Glutamatergic neuron (in vitro differentiated cells): ENCODE results near the gene LIN9. TPM values are rescaled to one million over a fixed set of nuclear protein-coding genes. Genes with fewer than 3 reads are reported as not detected.

Source experiments
- DNase-seq: peaks from one replicate; pipeline ENCODE4 v3.0.0; 2022
- H3K27ac Mint-ChIP-seq: one replicate; pipeline ENCODE4 v1.8.0; 2020; ENCODE audit warnings: mild to moderate bottlenecking, mixed read lengths, inconsistent platforms; ENCODE audit not compliant: unreplicated experiment
- H3K27me3 Mint-ChIP-seq: one replicate; pipeline ENCODE4 v1.8.0; 2020; ENCODE audit warnings: mild to moderate bottlenecking, moderate library complexity, mixed read lengths, inconsistent platforms; ENCODE audit not compliant: unreplicated experiment
- H3K36me3 Mint-ChIP-seq: one replicate; pipeline ENCODE4 v1.8.0; 2020; ENCODE audit warnings: mild to moderate bottlenecking, mixed read lengths, inconsistent platforms; ENCODE audit not compliant: unreplicated experiment
- H3K4me1 Mint-ChIP-seq: one replicate; pipeline ENCODE4 v1.8.0; 2020; ENCODE audit warnings: mild to moderate bottlenecking, low read depth, mixed read lengths, inconsistent platforms; ENCODE audit not compliant: unreplicated experiment
- H3K4me3 Mint-ChIP-seq: one replicate; pipeline ENCODE4 v1.8.0; 2020; ENCODE audit warnings: mild to moderate bottlenecking, mixed read lengths, inconsistent platforms; ENCODE audit not compliant: unreplicated experiment
- H3K9me3 Mint-ChIP-seq: one replicate; pipeline ENCODE4 v1.8.0; 2020; ENCODE audit warnings: mild to moderate bottlenecking, moderate library complexity, mixed read lengths, inconsistent platforms; ENCODE audit not compliant: unreplicated experiment
- CTCF ChIP-seq: fragments of 200-600 bp; sonication (generic); IDR thresholded peaks from one replicate; pipeline ENCODE4 v1.5.0; 2021; ENCODE audit not compliant: partially characterized antibody, unreplicated experiment
- total RNA-seq: library from RNA; stranded (reverse); fragmentation: NEBNext Ultra II Directional; extraction: Animal tissue kit (Norgen Biotek cat#: 25700); gene quantifications from one replicate; pipeline ENCODE4 v1.2.1, GENCODE V29; 2021; ENCODE audit not compliant: unreplicated experiment

Gene LIN9
- total RNA-seq, 1 donor from 2014 or later = 7.1 TPM

GRCh38 chr1:226201029-226201593 is 107.9 kb downstream of the LIN9 start:
- TF ChIP-seq CTCF = no peak
- H3K4me3 Mint-ChIP-seq = no peak overlapping the region
- peaks cover 2% of the 10 kb centered on the region for H3K9me3 Mint-ChIP-seq
- H3K27me3 Mint-ChIP-seq = no peaks in the 10 kb centered on the region
- no peak overlapping the region for H3K27ac Mint-ChIP-seq
- no peaks in the 10 kb centered on the region for H3K36me3 Mint-ChIP-seq
- DNase-seq = no peak
- H3K4me1 Mint-ChIP-seq = peaks cover 7% of the 10 kb centered on the region

GRCh38 chr1:226199971-226200370 is 109.0 kb downstream of the LIN9 start:
- peaks cover 12% of the 10 kb centered on the region for H3K4me1 Mint-ChIP-seq
- peaks cover 1% of the 10 kb centered on the region for H3K27me3 Mint-ChIP-seq
- peaks cover 3% of the 10 kb centered on the region for H3K9me3 Mint-ChIP-seq
- TF ChIP-seq CTCF = no peak
- H3K4me3 Mint-ChIP-seq = no peak overlapping the region
- no peaks in the 10 kb centered on the region for H3K36me3 Mint-ChIP-seq
- DNase-seq = no peak
- H3K27ac Mint-ChIP-seq = no peak overlapping the region

- peak overlapping the region; percentile 2 for H3K4me3 Mint-ChIP-seq
- peaks cover 2% of the 10 kb centered on the region for H3K27me3 Mint-ChIP-seq
- H3K4me1 Mint-ChIP-seq = peaks cover 7% of the 10 kb centered on the region
- peak overlapping the region; percentile 25 for H3K27ac Mint-ChIP-seq
- no peaks in the 10 kb centered on the region for H3K36me3 Mint-ChIP-seq
- DNase-seq = no peak
- peaks cover 3% of the 10 kb centered on the region for H3K9me3 Mint-ChIP-seq
- no peak for TF ChIP-seq CTCF
Observed at GRCh38 chr1:226195144-226195543, 113.8 kb downstream of the LIN9 start.

GRCh38 chr1:226187380-226187779 is 121.6 kb downstream of the LIN9 start:
- no peak for DNase-seq
- Mint-ChIP-seq H3K4me3 (peak overlapping the region; percentile 86), H3K27me3 (no peaks in the 10 kb centered on the region), H3K27ac (peak overlapping the region; percentile 36), H3K9me3 (peaks cover 2% of the 10 kb centered on the region), H3K36me3 (no peaks in the 10 kb centered on the region), H3K4me1 (peaks cover 21% of the 10 kb centered on the region)
- TF ChIP-seq CTCF = no peak

- TF ChIP-seq CTCF = no peak
Observed at GRCh38 chr1:226187019-226187322, 122.0 kb downstream of the LIN9 start.

More at GRCh38 chr1:226187019-226187322, 122.0 kb downstream of the LIN9 start:
- Mint-ChIP-seq H3K9me3 (peaks cover 2% of the 10 kb centered on the region), H3K27ac (peak overlapping the region; percentile 36), H3K4me3 (peak overlapping the region; percentile 86), H3K4me1 (peaks cover 23% of the 10 kb centered on the region), H3K36me3 (no peaks in the 10 kb centered on the region), H3K27me3 (no peaks in the 10 kb centered on the region)
- DNase-seq = no peak
